Smooth muscle cell of the brain vasculature (primary cell): ENCODE measurements around the gene ATXN10.

Experiments
- DNase-seq: peaks from one replicate; pipeline ENCODE4 v3.0.0-alpha.2; 2012; ENCODE audit warnings: low read depth, low spot score

The ATXN10 gene

GRCh38 chr22:45889539-45890350 is 218.1 kb downstream of the ATXN10 start:
- DNase-seq: no peak

- DNase-seq: no peak
Observed at GRCh38 chr22:45890351-45890635, 218.7 kb downstream of the ATXN10 start.

- DNase-seq: no peak
Observed at GRCh38 chr22:45891021-45891421, 219.4 kb downstream of the ATXN10 start.

- DNase-seq: no peak
Observed at GRCh38 chr22:45891471-45891995, 219.9 kb downstream of the ATXN10 start.

- DNase-seq: no peak
Observed at GRCh38 chr22:45891996-45892621, 220.5 kb downstream of the ATXN10 start.

GRCh38 chr22:45892681-45893461 is 221.2 kb downstream of the ATXN10 start:
- DNase-seq: no peak

GRCh38 chr22:45893516-45893915 is 221.9 kb downstream of the ATXN10 start:
- no peak for DNase-seq
